Right atrium auricular region (tissue), 2 donors: ENCODE results near the gene TBXAS1. TPM values are rescaled to one million over a fixed set of nuclear protein-coding genes. Genes with fewer than 3 reads are reported as not detected.
"Not testable (repeated sequence)": the region's sequence is repeated elsewhere in the genome, so short reads cannot be mapped to it uniquely, and the experiment has no call there.

Source experiments
- DNase-seq: peaks from one replicate; pipeline ENCODE4 v3.0.0-alpha.2; 2019; ENCODE audit warnings: low spot score
- H3K27ac ChIP-seq, 2 donors: fragments of 200-600 bp; sonication (generic); 1 replicate in 1 of 2; 2 replicates in 1 of 2; pipeline ENCODE4 v1.5.1; 2016 to 2019
- H3K27me3 ChIP-seq, 2 donors: fragments of 200-600 bp; sonication (generic); one replicate each; pipeline versions ENCODE4 v1.5.1 to v1.6.0; 2017 to 2019
- H3K36me3 ChIP-seq: fragments of 200-600 bp; sonication (generic); one replicate; pipeline ENCODE4 v1.5.1; 2016
- H3K4me1 ChIP-seq, 2 donors: fragments of 200-600 bp; sonication (generic); one replicate each; pipeline versions ENCODE4 v1.5.1 to v1.6.0; 2017 to 2019
- H3K4me3 ChIP-seq, 2 donors: fragments of 200-600 bp; sonication (generic); 1 replicate in 1 of 2; 2 replicates in 1 of 2; pipeline ENCODE4 v1.5.1; 2017 to 2019; ENCODE audit warnings: mild to moderate bottlenecking in 1 of 2, moderate library complexity in 1 of 2
- H3K9me3 ChIP-seq, 2 donors: fragments of 200-600 bp; sonication (generic); one replicate each; pipeline ENCODE4 v1.5.1; 2019
- total RNA-seq, 2 donors: library from RNA; depleted of rRNA; stranded (reverse); fragments of >200 nt; gene quantifications; one replicate each; pipeline ENCODE4 v1.1.0, GENCODE V29; 2016
- TF ChIP-seq, protein P1 (sequence below), 2 donors: fragments of 200-600 bp; sonication (generic); IDR thresholded peaks; one replicate each; pipeline ENCODE4 v1.5.1; 2019; ENCODE audit warnings: antibody characterized with exemption in 2 of 2

TBXAS1 gene
- total RNA-seq, 2 donors from 2014 or later = 4.6 to 15.3 TPM

DNA sequence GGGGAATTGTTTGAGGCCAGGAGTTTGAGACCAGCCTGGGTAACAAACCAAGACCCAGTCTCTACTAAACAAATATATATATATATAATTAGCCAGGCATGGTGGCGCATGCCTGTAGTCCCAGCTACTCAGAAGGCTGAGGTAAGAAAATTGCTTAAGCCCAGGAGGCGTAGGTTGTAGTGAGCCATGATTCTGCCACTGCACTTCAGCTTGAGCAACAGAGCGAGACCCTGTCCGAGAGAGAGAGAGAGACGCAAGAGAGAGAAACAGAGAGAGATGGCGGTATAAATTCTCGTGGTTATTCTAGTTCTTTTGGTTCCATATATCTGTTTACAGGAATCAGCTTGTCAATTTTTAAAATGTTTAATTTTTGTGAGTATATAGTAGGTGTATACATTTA is 94.0 kb downstream of the TBXAS1 start:
- H3K4me3 ChIP-seq = no peak overlapping the region
- H3K4me1 ChIP-seq = peaks cover 0 to 16% of the 10 kb centered on the region in 2 donors
- no peak for DNase-seq
- TF ChIP-seq, protein P1, sequence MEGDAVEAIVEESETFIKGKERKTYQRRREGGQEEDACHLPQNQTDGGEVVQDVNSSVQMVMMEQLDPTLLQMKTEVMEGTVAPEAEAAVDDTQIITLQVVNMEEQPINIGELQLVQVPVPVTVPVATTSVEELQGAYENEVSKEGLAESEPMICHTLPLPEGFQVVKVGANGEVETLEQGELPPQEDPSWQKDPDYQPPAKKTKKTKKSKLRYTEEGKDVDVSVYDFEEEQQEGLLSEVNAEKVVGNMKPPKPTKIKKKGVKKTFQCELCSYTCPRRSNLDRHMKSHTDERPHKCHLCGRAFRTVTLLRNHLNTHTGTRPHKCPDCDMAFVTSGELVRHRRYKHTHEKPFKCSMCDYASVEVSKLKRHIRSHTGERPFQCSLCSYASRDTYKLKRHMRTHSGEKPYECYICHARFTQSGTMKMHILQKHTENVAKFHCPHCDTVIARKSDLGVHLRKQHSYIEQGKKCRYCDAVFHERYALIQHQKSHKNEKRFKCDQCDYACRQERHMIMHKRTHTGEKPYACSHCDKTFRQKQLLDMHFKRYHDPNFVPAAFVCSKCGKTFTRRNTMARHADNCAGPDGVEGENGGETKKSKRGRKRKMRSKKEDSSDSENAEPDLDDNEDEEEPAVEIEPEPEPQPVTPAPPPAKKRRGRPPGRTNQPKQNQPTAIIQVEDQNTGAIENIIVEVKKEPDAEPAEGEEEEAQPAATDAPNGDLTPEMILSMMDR (IDR thresholded peaks at IDR 0.05) = no peak
- H3K36me3 ChIP-seq = no peaks in the 10 kb centered on the region
- no peaks in the 10 kb centered on the region for H3K9me3 ChIP-seq
- H3K27me3 ChIP-seq = no peaks in the 10 kb centered on the region
- H3K27ac ChIP-seq = no peak overlapping the region

DNA sequence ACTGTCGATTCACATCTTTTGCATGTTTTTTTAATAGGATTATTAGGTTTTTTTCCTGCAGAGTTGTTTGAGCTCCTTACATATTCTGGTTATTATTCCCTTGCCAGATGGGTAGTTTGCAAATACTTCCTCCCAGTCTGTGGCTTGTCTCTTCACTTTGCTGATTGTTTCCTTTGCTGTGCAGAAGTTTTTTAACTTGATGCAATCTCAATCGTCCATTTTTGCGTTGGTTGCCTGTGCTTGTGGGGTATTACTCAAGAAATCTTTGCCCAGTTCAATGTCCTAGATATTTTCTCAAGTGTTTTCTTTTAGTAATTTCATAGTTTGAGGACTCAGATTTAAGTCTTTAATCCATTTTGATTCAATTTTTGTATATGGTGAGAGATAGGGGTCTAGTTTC is 95.4 kb downstream of the TBXAS1 start:
- Histone ChIP-seq H3K36me3 (no peaks in the 10 kb centered on the region), H3K27ac (no peak overlapping the region), H3K4me3 (no peak overlapping the region), H3K27me3 (no peaks in the 10 kb centered on the region), H3K9me3 (no peaks in the 10 kb centered on the region), H3K4me1 (peaks cover 0 to 2% of the 10 kb centered on the region in 2 donors)
- TF ChIP-seq, protein P1 (IDR thresholded peaks at IDR 0.05) = no peak
- no peak for DNase-seq

DNA sequence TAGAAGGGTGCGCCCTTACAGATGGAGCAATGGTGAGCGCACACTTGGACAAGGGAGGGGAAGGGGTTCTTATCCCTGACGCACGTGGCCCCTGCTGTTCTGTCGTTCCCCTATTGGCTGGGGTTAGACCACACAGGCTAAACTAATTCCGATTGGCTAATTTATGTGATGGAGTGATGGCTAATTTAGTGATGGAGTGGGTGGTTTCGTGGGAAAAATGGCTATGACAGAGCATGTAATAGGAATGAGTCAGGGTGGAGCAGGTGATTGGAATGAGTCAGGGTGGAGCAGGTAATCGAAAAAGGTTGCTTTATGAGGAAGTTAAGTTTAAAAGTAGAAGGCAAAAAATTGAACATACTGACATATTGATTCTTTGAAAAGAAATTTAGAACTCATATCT is 100.2 kb downstream of the TBXAS1 start:
- not testable (repeated sequence) for H3K36me3 ChIP-seq, H3K27ac ChIP-seq, H3K9me3 ChIP-seq, DNase-seq, H3K27me3 ChIP-seq, H3K4me3 ChIP-seq, H3K4me1 ChIP-seq

DNA sequence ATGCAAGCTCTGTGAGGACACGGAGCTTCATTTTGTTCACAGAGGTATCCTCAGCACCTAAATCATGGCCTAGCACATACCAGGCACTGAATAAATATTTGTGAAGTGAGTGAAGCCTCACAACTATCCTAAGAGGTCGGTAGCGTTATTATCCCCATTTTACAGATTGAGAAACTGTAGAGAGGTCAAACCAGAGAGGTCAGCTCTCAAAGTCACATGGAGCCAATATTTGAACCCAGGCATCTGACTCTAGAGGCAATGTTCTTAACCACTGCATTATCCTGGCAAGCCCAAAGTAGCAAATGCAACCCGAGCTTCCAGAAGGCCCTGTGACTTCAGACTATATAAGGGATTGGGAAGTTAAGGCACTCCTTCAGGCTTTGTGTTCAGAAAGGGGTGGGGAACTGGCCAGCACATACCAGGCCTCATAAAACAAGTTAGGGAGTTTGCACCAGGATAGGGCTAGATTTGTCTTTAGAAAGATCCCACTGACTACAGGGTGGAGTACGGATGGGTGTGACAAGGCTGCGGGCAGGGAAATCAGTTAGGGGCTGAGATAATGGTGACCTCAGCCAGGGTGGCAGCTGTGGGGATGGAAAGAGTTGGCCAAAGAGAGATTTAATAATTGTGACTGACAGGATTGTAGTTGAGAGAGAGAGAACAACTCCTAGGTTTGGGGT is 101.4 kb downstream of the TBXAS1 start:
- no peak overlapping the region for H3K27ac ChIP-seq
- DNase-seq = no peak
- no peaks in the 10 kb centered on the region for H3K4me1 ChIP-seq
- H3K27me3 ChIP-seq = no peaks in the 10 kb centered on the region
- no peaks in the 10 kb centered on the region for H3K36me3 ChIP-seq
- TF ChIP-seq, protein P1 (IDR thresholded peaks at IDR 0.05) = no peak
- no peaks in the 10 kb centered on the region for H3K9me3 ChIP-seq
- H3K4me3 ChIP-seq = no peak overlapping the region

DNA sequence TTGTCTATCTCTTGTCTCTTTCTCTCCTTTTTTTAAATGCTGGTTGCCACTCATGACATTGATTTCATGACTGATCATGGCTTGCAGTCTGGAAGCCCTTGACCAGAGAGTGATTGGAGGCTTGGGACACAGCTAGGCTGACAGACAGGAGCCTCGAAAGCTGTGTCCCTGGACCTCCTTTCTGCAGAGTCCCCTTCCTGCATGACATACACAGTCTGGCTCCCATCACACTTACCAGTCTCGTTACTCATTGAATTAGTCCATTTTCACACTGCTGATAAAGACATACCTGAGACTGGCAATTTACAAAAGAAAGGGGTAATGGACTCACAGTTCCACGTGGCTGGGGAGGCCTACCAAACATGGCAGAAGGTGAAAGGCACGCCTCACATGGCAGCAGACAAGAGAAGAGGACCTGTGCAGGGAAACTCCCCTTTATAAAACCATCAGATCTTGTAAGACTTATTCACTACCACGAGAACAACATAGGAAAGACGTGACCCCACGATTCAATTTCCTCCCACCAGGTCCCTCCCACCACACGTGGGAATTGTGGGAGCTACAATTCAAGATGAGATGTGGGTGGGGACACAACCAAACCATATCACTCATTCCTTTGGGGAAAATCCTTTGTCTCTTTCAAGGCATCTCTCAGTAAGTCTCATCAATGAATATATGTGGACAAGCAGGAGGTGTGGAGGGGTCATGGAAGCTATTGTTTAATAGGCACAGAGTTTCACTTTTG is 102.3 kb downstream of the TBXAS1 start:
- Histone ChIP-seq H3K27me3 (no peaks in the 10 kb centered on the region), H3K4me1 (no peaks in the 10 kb centered on the region), H3K27ac (no peak overlapping the region), H3K4me3 (no peak overlapping the region), H3K36me3 (no peaks in the 10 kb centered on the region), H3K9me3 (no peaks in the 10 kb centered on the region)
- TF ChIP-seq, protein P1 (IDR thresholded peaks at IDR 0.05) = no peak
- no peak for DNase-seq

DNA sequence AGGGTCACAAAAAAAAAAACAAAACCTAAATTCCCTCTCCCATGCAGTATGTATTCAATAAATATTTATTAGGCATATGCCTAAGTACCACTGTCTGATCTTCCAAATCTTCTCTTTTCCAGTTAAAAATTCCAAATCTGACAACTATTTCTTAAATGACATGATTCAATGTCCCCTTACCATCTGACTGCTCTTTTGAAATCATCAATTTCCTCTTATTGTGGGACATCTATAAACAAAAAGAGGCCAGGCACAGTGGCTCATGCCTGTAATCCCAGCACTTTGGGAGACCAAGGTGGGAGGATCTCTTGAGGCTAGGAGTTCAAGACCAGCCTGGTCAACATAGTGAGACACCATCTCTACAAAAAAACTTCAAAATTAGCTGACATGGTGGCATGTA is 103.5 kb downstream of the TBXAS1 start:
- no peaks in the 10 kb centered on the region for H3K36me3 ChIP-seq
- no peaks in the 10 kb centered on the region for H3K27me3 ChIP-seq
- TF ChIP-seq, protein P1 (IDR thresholded peaks at IDR 0.05) = no peak
- no peak overlapping the region for H3K27ac ChIP-seq
- no peaks in the 10 kb centered on the region for H3K4me1 ChIP-seq
- H3K9me3 ChIP-seq = no peaks in the 10 kb centered on the region
- H3K4me3 ChIP-seq = no peak overlapping the region
- no peak for DNase-seq
